Mesendoderm (in vitro differentiated cells): Measurements from ENCODE around the gene ERGIC1.
"Not testable (repeated sequence)": the region's sequence is repeated elsewhere in the genome, so short reads cannot be mapped to it uniquely, and the experiment has no call there.

ENCODE experiments used
- DNase-seq: peaks from one replicate; pipeline ENCODE4 v3.0.0; 2013
- H2AK5ac ChIP-seq: 2 replicates; pipeline ENCODE4 v1.6.1; 2013; ENCODE audit warnings: low read length, inconsistent platforms
- H2BK120ac ChIP-seq: 2 replicates; pipeline ENCODE4 v1.6.1; 2013; ENCODE audit warnings: low read depth, mild to moderate bottlenecking, low read length, moderate library complexity, mixed read lengths
- H2BK15ac ChIP-seq: replicated peaks from 2 replicates; pipeline ENCODE4 v1.6.1; 2013; ENCODE audit warnings: low read depth, mild to moderate bottlenecking, moderate library complexity
- H2BK5ac ChIP-seq: 2 replicates; pipeline ENCODE4 v1.6.1; 2013; ENCODE audit warnings: low read length, inconsistent platforms
- H3K18ac ChIP-seq: 2 replicates; pipeline ENCODE4 v1.6.1; 2013; ENCODE audit warnings: mild to moderate bottlenecking, low read length, mixed read lengths
- H3K23ac ChIP-seq: one replicate; pipeline ENCODE4 v1.6.1; 2013; ENCODE audit warnings: low read length
- H3K27ac ChIP-seq: 2 replicates; pipeline ENCODE4 v1.5.1; 2013; ENCODE audit warnings: low read depth, mild to moderate bottlenecking, inconsistent platforms, low read length, moderate library complexity
- H3K27me3 ChIP-seq: 2 replicates; pipeline ENCODE4 v1.6.1; 2013; ENCODE audit warnings: low read length, control low read depth, mild to moderate bottlenecking, inconsistent platforms; ENCODE audit not compliant: insufficient read depth, poor library complexity
- H3K36me3 ChIP-seq: 2 replicates; pipeline ENCODE4 v1.6.1; 2013; ENCODE audit warnings: low read length, inconsistent platforms; ENCODE audit not compliant: control insufficient read depth, insufficient read depth
- H3K4ac ChIP-seq: one replicate; pipeline ENCODE4 v1.6.1; 2013; ENCODE audit warnings: low read depth, mild to moderate bottlenecking, low read length, moderate library complexity
- H3K4me1 ChIP-seq: 2 replicates; pipeline ENCODE4 v1.6.1; 2013; ENCODE audit warnings: low read depth, low read length, inconsistent platforms; ENCODE audit not compliant: control insufficient read depth
- H3K4me2 ChIP-seq: 2 replicates; pipeline ENCODE4 v1.6.1; 2013; ENCODE audit warnings: low read length
- H3K4me3 ChIP-seq: 2 replicates; pipeline ENCODE4 v1.5.1; 2013; ENCODE audit warnings: mild to moderate bottlenecking, low read length
- H3K56ac ChIP-seq: one replicate; pipeline ENCODE4 v1.6.1; 2013; ENCODE audit warnings: low read length
- H3K79me1 ChIP-seq: 2 replicates; pipeline ENCODE4 v1.6.1; 2013; ENCODE audit warnings: low read length, inconsistent platforms
- H3K79me2 ChIP-seq: 2 replicates; pipeline ENCODE4 v1.6.1; 2013; ENCODE audit warnings: mild to moderate bottlenecking, low read length; ENCODE audit not compliant: control insufficient read depth, insufficient read depth
- H3K9ac ChIP-seq: 2 replicates; pipeline ENCODE4 v1.6.1; 2013; ENCODE audit warnings: low read length, inconsistent platforms
- H4K5ac ChIP-seq: one replicate; pipeline ENCODE4 v1.6.1; 2013; ENCODE audit warnings: low read length
- H4K8ac ChIP-seq: one replicate; pipeline ENCODE4 v1.6.1; 2013; ENCODE audit warnings: low read depth, mild to moderate bottlenecking, control low read depth, low read length, moderate library complexity
- WGBS: extraction: QIAGEN DNeasy Blood & Tissue Kit; methylation state at CpG from one replicate; pipeline ENCODE4 v1.1.7; 2013; ENCODE audit warnings: low lambda C conversion rate, missing lambda C conversion rate; ENCODE audit not compliant: insufficient coverage; ENCODE audit errors: extremely low coverage; 5-methylcytosine and 5-hydroxymethylcytosine counted together

ERGIC1 gene

GRCh38 chr5:172895549-172895948, 61.5 kb downstream of the ERGIC1 start:
- H3K27me3 ChIP-seq = no peaks in the 10 kb centered on the region
- WGBS = no CpG with 5 or more reads among the region's 4 CpGs
- no peak overlapping the region for H3K4me3 ChIP-seq
- no peaks in the 10 kb centered on the region for H3K79me2 ChIP-seq
- H3K36me3 ChIP-seq = no peaks in the 10 kb centered on the region
- H2BK15ac ChIP-seq = no peak overlapping the region
- no peak overlapping the region for H3K23ac ChIP-seq
- H4K5ac ChIP-seq = no peak overlapping the region
- no peaks in the 10 kb centered on the region for H3K79me1 ChIP-seq
- H2AK5ac ChIP-seq = no peak overlapping the region
- no peak overlapping the region for H3K9ac ChIP-seq
- H3K4ac ChIP-seq = no peak overlapping the region
- no peak overlapping the region for H2BK5ac ChIP-seq
- no peak overlapping the region for H3K4me2 ChIP-seq
- no peak overlapping the region for H3K18ac ChIP-seq
- no peak for DNase-seq
- no peak overlapping the region for H2BK120ac ChIP-seq
- no peaks in the 10 kb centered on the region for H3K4me1 ChIP-seq
- no peak overlapping the region for H3K56ac ChIP-seq
- no peak overlapping the region for H3K27ac ChIP-seq
- H4K8ac ChIP-seq = no peak overlapping the region

DNA sequence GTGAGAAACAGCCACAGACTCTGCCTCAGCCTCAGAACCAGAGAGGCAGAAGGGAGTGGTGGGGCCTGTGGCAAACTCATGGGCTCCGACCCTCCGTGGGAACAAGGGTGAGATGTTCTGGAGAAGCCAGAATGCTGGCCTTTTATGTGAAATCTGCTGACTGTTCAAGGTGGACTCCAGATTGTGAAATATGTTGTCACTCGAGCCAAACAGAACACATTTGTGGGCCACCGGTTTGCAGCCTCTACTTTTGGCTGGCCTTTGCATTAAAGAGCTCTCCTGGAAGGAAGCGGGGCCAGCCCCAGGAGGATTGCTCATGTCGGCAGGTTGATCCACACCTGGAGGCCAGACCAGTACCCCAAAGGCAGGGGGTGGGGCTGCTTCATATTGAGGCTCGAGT, 62.4 kb downstream of the ERGIC1 start:
- Histone ChIP-seq H2BK5ac (no peak overlapping the region), H2BK15ac (no peak overlapping the region), H3K56ac (no peak overlapping the region), H3K79me2 (no peaks in the 10 kb centered on the region), H3K9ac (no peak overlapping the region), H2AK5ac (no peak overlapping the region), H3K36me3 (no peaks in the 10 kb centered on the region), H3K4me1 (no peaks in the 10 kb centered on the region), H3K23ac (no peak overlapping the region), H2BK120ac (no peak overlapping the region), H4K8ac (no peak overlapping the region), H3K27me3 (no peaks in the 10 kb centered on the region), H3K4me3 (no peak overlapping the region), H3K4ac (no peak overlapping the region), H4K5ac (no peak overlapping the region), H3K18ac (no peak overlapping the region), H3K79me1 (no peaks in the 10 kb centered on the region), H3K27ac (no peak overlapping the region), H3K4me2 (no peak overlapping the region)
- no peak for DNase-seq
- no CpG with 5 or more reads among the region's 7 CpGs for WGBS

GRCh38 chr5:172897067-172897466, 63.0 kb downstream of the ERGIC1 start:
- not testable (repeated sequence) for H3K9ac ChIP-seq, DNase-seq, H4K8ac ChIP-seq, H3K79me2 ChIP-seq, H3K4me2 ChIP-seq, H3K36me3 ChIP-seq, H2AK5ac ChIP-seq, H3K27ac ChIP-seq, H3K79me1 ChIP-seq, H3K27me3 ChIP-seq, H3K56ac ChIP-seq, H2BK5ac ChIP-seq, H3K4me1 ChIP-seq, H3K18ac ChIP-seq, H4K5ac ChIP-seq, H3K4ac ChIP-seq, H2BK120ac ChIP-seq, H3K23ac ChIP-seq, H3K4me3 ChIP-seq, H2BK15ac ChIP-seq
- no CpG with 5 or more reads among the region's 7 CpGs for WGBS

GRCh38 chr5:172897481-172898217, 63.6 kb downstream of the ERGIC1 start:
- no peak for DNase-seq
- peak overlapping the region; percentile 28 for H3K27ac ChIP-seq
- H3K56ac ChIP-seq = no peak overlapping the region
- H3K4ac ChIP-seq = no peak overlapping the region
- no peak overlapping the region for H2AK5ac ChIP-seq
- H3K27me3 ChIP-seq = no peaks in the 10 kb centered on the region
- H4K8ac ChIP-seq = no peak overlapping the region
- H2BK5ac ChIP-seq = no peak overlapping the region
- H3K36me3 ChIP-seq = no peaks in the 10 kb centered on the region
- H3K4me3 ChIP-seq = no peak overlapping the region
- H3K18ac ChIP-seq = no peak overlapping the region
- no peak overlapping the region for H4K5ac ChIP-seq
- no peak overlapping the region for H2BK120ac ChIP-seq
- no peaks in the 10 kb centered on the region for H3K4me1 ChIP-seq
- H3K4me2 ChIP-seq = no peak overlapping the region
- no peak overlapping the region for H2BK15ac ChIP-seq
- WGBS = no CpG with 5 or more reads among the region's 16 CpGs
- no peak overlapping the region for H3K23ac ChIP-seq
- H3K9ac ChIP-seq = no peak overlapping the region
- H3K79me2 ChIP-seq = no peaks in the 10 kb centered on the region
- H3K79me1 ChIP-seq = no peaks in the 10 kb centered on the region

DNA sequence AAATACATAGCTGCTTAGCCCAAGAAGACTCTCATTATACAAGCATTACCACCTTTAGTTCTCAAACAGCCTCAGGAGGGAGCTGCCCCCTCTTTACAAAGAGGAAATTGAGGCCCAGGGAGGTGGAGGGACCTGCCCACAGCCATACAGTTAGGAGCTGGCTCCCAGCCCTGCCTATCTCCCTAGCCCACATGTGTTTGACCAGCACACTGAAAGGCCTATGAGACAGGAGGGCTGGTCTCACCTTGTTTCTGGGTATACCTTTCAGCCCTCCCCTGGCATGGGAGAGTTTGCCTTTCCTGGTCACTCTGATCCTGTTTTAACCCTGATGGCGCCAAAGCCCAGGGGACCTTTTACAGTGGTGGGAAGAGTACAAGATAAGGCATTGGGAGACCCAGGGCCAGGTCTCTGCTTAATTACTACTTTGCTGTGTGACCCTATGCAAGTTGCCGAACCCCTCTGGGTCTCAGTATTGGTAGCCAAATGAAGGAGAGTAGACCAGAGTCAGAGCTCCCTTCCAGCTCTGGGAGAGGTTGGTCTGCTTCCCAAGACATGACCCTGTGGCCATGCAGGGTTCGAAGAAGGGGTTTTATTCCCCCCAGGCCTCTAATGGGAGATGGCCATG, 64.3 kb downstream of the ERGIC1 start:
- Histone ChIP-seq H2BK15ac (no peak overlapping the region), H4K8ac (no peak overlapping the region), H3K23ac (no peak overlapping the region), H3K4me1 (no peaks in the 10 kb centered on the region), H2BK120ac (no peak overlapping the region), H3K79me1 (no peaks in the 10 kb centered on the region), H3K4me3 (no peak overlapping the region), H4K5ac (no peak overlapping the region), H2AK5ac (no peak overlapping the region), H3K27me3 (no peaks in the 10 kb centered on the region), H3K9ac (no peak overlapping the region), H3K56ac (no peak overlapping the region), H3K4me2 (no peak overlapping the region), H2BK5ac (no peak overlapping the region), H3K36me3 (no peaks in the 10 kb centered on the region), H3K4ac (no peak overlapping the region), H3K79me2 (no peaks in the 10 kb centered on the region), H3K18ac (no peak overlapping the region), H3K27ac (peak overlapping the region; percentile 28)
- DNase-seq = no peak
- WGBS = no CpG with 5 or more reads among the region's 3 CpGs
